Astrocyte (in vitro differentiated cells and primary cell): ENCODE measurements around the gene ZNF862.

Experiments
- EZH2 ChIP-seq: IDR thresholded peaks from 2 replicates; pipeline ENCODE4 v1.6.1; 2012; ENCODE audit warnings: mild to moderate bottlenecking, low read length, inconsistent platforms; ENCODE audit not compliant: insufficient read depth
- TF ChIP-seq, protein P1 (sequence below): IDR thresholded peaks from 2 replicates; pipeline ENCODE4 v1.5.1; 2011; ENCODE audit warnings: low read depth, mild to moderate bottlenecking, inconsistent platforms, low read length, moderate library complexity; ENCODE audit not compliant: insufficient read depth

DNA sequence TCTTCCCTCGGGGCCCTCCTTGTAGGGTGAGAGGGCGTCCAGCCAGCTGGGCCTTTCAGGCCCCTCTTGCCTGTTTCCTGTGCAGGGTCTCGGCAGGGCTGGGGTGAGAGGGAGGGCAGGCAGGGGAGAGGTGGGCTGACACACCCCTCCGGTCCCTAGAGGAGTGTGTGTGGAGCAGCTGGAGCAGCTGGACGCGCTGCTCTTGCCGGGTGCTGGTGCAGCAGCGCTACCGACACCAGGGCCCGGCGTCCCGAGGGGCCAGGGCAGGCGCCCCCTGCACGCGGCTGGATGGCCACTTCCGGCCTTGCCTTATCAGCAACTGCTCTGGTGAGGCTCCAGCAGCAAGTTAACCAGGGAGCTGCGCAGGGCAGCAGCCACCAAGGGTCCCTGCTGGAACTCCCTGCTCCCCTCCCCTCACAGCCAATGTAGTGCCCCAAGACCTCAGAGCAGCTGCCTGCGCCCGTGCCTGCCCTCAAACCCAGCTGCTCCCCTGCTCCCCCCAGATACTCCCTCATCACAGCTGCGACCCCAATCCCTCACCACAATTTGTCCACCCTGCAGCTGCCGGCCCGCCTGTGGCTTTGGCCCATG is 15.7 kb upstream of the ZNF862 start:
- TF ChIP-seq, protein P1, sequence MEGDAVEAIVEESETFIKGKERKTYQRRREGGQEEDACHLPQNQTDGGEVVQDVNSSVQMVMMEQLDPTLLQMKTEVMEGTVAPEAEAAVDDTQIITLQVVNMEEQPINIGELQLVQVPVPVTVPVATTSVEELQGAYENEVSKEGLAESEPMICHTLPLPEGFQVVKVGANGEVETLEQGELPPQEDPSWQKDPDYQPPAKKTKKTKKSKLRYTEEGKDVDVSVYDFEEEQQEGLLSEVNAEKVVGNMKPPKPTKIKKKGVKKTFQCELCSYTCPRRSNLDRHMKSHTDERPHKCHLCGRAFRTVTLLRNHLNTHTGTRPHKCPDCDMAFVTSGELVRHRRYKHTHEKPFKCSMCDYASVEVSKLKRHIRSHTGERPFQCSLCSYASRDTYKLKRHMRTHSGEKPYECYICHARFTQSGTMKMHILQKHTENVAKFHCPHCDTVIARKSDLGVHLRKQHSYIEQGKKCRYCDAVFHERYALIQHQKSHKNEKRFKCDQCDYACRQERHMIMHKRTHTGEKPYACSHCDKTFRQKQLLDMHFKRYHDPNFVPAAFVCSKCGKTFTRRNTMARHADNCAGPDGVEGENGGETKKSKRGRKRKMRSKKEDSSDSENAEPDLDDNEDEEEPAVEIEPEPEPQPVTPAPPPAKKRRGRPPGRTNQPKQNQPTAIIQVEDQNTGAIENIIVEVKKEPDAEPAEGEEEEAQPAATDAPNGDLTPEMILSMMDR, result no peak
- TF ChIP-seq EZH2, result no peak
